HG02852 (cell line): ENCODE results near the gene ECT2.
A peak's percentile ranks its signal among the peaks of the same experiment; 100 is the strongest.
"Not testable (repeated sequence)": the region's sequence is repeated elsewhere in the genome, so short reads cannot be mapped to it uniquely, and the experiment has no call there.

Experiments
- ATAC-seq: cut with Tn5 transposase; IDR thresholded peaks from one replicate; pipeline ENCODE4 v1.9.1; 2021; ENCODE audit warnings: mild to moderate bottlenecking, moderate library complexity; ENCODE audit not compliant: unreplicated experiment

Gene ECT2, protein sequence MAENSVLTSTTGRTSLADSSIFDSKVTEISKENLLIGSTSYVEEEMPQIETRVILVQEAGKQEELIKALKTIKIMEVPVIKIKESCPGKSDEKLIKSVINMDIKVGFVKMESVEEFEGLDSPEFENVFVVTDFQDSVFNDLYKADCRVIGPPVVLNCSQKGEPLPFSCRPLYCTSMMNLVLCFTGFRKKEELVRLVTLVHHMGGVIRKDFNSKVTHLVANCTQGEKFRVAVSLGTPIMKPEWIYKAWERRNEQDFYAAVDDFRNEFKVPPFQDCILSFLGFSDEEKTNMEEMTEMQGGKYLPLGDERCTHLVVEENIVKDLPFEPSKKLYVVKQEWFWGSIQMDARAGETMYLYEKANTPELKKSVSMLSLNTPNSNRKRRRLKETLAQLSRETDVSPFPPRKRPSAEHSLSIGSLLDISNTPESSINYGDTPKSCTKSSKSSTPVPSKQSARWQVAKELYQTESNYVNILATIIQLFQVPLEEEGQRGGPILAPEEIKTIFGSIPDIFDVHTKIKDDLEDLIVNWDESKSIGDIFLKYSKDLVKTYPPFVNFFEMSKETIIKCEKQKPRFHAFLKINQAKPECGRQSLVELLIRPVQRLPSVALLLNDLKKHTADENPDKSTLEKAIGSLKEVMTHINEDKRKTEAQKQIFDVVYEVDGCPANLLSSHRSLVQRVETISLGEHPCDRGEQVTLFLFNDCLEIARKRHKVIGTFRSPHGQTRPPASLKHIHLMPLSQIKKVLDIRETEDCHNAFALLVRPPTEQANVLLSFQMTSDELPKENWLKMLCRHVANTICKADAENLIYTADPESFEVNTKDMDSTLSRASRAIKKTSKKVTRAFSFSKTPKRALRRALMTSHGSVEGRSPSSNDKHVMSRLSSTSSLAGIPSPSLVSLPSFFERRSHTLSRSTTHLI

DNA sequence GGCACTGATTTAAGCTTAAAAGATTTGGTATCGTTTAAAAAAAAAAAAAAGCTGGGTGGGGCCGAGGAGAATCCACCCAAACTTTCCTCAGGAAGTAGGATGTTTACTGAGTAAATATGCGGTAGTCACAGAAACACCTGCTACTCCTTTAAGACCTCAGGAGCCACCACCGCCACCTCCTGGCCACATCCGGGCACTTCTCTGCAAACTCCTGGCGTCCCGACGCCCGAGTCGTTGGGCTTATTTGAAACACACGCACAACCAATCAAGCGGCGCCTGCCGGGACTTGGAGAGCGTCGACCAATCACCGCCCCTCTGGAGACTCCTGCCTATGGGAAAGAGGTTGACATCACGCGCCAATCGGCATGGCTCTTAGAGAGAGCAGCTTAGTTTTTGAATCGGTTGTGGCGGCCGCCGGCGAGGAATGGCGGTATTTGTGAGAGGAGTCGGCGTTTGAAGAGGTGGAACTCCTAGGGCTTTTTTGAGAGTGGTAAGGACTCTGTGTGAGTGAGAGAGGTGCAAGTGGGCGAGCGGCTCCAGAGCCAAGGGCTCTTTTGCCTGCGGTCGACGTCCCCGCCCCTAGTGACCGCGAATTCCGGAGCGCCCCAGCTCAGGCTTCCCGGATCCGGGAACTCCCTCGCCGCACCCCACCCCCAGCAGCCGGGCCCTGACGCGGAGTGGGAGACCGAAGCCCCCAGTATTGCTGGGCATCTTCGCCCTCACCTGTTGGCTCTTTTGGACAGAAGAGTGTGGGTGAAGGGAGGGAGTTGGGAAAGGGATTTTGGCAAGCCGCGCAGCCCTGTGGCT lies at the start of gene ECT2:
Gene ECT2, plus strand, starts transcription at position 359 of the 807 bp plus-strand sequence. CDS start 3,805 bp downstream, outside the sequence.
- peak; percentile 98 for ATAC-seq

DNA sequence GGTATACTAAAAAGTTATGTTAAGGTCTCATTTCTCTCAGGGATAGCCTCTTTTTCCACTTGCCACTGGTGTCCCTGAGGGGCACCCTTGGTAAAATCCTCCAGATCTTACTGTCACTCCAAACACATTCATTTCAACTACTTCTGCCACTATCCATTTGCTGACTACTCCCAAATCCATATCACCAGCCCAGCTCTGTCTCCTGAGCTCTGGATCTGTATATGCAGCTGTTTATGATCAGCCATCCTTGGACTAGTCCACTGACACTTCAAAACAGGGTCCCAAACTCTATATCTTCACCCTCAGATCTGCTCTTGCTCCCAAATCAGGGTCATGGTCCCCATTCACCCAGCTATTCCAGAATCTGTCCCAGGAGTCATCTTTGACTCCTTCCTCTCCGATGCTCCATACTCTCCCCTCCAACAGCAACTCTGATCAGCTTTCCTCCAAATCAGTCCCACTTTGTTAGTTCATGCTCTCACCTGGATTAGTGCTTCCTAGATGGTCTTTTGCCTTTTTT lies 49.5 kb upstream of the ECT2 start:
- ATAC-seq, result no peak

DNA sequence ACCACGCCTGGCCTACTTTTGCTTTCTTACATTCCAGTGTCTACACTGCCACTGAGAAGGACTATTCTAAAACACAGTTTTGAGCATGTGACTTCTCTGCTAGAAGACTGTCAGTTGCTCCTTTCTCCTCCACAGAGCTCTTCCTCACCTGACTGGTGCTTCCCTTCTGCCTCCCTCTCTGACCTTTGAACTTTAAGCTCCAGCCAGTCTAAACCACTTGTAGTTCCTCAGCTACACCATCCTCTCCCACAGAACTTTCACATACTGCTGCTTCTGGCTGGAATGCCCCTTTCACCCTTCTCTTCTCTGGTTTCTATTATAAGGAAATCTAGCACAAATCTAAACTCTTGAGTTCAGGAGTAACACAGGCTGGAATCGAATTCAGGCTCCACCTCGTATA lies 48.8 kb upstream of the ECT2 start:
- peak; percentile 52 for ATAC-seq

DNA sequence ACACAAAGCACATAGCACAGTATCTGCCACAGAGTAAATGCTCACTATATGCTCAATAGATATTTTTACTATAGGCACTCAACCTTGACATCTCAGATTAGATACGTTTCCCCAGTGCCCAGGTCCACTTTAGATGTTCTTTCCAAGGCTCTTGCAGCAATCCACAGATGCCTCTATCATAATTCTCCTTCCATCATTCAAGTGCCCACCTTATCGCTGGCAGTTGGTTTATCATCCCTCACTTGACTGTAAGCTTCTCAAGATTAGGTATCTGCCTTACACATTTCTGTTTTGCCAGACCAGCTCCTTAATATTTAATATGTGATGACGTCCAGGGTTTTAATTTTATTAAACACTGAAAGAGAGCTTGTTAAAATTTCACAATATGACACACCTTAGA lies 48.3 kb upstream of the ECT2 start:
- no peak for ATAC-seq

DNA sequence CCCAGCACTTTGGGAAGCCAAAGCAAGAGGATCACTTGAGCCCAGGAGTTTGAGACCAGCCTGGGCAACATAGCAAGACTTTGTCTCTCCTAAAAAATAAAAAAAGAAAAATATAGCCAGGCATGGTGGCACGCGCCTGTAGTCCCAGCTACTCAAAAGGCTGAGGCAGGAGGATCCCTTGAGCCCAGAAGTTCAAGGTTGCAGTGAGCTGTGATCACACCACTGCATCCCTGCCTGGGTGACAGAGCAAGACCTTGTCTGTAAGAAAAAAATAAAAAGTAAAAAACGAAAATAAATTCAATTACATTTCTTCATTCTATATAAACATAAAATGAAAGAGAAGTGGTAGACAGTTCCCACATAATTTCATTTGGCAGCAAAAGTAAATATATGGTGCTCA lies 47.8 kb upstream of the ECT2 start:
- ATAC-seq, result not testable (repeated sequence)

DNA sequence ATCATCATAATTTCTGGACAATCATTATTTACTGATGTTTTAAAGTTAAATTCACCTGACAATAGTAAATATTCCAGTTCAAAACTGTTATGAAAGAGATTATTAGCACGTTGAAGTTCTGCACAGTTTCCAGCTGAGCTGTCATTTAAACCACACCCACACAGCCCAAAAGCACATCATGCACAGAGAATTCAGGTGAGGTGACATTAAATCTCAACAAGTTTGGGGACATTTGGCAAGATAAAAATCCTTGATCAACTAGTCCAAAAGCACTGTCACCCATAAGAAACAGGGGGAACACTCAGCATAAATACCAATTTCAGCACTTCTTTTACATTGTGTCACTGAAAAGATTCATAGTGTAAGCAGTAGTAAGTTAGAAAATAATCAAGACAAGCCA lies 46.5 kb upstream of the ECT2 start:
- ATAC-seq, result no peak

DNA sequence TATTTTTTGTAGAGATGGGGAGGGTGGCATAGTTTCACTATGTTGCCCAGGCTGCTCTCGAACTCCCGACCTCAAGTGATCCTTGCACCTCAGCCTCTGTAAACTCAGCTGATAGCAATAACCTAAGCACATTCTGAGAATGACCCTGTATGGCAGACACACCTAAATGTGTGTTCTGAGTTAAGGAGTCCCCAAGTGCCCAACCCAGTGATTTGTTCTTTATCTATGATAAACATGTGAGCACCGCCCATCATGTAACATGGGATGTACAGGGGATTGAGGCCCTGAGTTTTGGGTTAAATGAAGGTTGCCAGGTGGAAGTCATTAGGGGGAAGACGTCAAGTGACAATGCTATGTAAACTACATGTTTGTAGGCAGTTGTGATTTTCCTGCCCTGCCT lies 45.4 kb upstream of the ECT2 start:
- no peak for ATAC-seq

DNA sequence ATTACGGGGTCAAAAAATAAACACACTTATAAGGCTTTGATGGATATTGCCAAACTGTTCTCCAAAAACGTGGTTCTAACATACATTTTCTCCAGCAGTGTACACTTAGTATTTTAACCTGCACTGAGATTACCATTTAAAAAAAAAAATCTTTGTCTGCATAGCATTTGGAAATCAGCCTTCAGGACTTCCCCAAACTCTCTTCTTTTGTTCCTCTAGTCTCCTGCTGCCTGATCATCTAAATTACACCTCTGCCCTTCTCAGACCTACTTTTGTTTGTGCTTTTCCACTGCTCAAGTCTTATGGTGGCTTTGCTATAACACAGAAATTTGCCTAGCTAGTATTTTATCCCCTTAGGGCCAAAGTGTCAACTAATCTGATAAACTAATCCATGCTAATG lies 43.5 kb upstream of the ECT2 start:
- ATAC-seq, result no peak

DNA sequence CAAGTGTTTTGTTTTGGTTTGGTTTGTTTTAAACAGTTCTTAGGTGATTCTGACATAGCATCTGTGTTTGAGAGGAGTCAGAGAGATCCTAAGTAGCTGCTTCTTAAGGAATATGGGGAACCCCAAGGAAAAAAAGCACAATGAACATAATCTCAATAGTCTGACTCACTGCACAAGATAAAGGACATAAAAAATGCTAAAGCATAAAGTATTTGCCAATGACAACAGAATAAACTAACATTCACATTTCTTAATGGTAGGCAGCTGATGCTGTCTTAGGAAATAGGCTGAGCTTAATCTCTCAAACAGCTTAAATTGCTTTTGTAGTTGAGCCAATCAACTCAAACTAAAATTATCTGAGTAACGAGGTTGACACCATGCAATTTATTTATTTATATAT lies 42.6 kb upstream of the ECT2 start:
- no peak for ATAC-seq

DNA sequence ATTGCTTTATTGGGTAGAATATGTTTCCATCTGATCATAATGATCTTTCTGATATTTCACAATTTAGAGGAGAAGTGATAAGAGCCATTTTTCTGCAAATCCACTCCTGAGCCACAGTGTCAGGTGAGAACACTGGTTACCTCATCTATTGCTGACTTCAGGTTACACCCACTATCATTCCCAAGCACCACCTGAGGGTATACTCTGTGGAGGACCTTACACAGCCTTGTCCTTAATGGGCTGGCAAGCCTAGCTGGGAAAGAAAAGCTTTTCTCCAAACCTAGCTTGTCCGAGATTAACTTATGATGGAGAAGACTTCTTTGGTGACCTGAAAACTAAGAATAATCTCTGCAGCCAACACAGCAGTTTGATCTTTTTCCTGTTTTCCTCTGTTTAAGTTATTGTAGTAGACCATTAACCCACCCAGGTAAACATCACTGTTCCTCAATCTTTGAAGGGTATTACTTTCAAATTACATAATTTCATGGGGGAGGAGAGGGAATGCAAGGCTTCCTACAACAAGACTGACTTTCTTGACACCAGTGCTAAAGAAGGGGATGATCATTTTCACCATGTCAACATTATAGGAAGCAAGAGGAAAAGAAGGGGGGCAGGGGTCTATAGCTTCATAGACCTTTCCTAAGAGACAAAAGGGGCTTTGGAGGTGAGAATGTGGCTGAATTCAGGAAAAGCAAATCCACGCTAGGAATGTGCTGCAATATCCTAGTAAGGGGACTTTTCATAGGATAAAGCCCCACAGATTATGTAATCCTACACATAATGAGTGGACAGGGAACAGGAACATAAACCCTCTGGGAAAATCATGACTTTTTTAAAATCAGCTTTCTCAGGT lies 41.4 kb upstream of the ECT2 start:
- ATAC-seq, result no peak

DNA sequence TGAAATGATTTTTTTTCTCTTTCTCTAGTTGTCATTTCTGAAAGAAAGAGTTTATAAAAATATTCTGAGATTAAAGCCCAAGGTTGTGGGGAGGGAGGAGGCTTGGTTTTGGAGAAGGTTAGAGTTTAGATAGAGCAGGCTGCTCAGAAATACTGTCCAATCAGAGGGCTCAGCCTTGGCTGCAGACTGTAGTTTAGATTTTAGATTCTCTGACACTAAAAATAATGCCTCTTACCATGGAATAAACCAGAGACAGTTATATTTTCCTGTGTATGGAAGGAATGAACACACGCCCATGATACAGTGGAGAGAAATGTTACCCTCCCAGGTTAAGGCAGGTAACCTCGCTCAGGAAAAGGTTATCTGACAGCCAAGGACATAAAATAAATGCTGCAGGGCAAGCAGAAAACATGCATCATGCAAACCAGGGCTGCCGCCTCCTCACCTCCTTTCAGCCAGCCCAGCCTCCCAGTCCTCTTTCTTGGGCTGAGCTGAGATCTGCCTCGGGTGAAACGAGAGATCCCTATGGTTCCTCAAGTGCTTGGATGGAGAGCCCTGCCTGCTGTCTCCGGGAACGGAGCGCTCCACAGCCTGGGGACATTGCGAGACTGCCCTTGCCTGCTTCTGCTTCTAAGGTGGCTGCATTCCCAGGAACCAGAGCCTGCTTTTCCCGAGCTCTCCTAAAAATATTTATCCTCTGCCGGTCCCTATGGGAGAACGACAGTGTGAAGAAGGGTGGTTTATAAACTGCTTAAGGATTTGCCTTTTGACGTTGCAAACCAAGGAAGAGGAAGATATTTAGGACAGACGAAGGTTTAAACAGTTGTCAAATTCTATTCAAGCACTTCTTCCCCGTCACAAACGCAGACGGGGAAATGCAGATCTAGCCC lies 40.5 kb upstream of the ECT2 start:
- ATAC-seq, result peak; percentile 4

DNA sequence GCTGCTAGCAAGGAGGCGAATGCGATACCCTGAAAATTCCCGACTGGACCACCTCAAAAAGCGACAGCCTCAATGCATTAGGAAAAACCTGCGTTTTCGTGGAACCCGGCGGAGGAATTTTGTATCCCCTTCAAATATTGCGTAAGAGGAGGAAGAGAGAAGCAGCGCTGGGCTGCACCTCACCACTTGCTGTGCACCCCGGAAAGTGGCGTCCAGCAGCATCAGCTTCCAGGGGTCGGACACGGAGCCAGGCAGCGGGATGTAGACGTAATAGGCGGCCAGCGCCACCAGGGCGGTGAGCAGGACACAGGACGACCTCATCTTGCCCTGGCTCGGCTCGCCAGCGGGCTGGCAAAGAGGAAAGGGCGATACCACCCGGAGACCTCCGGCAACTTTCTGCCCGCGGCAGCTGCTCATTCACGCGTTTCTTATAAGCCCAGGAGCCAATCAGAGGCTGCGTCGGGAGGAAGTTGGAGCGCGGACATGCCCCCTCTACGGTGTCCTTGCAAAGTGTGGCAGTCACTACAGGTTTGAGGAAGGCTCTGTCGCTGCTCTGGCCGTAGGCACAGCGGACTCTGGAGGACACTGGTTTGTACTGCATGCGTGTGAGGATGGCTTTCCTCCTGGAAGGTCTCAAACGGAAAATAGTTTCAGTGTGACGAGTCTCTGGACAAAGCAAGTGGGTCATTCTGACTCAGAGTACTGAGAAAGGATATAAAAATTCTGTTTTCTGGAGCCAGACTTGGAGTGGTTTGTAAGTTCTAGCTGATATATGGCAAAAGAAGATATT lies 39.7 kb upstream of the ECT2 start, which contains the start of gene NCEH1:
Gene NCEH1, minus strand, starts transcription at position 404 of the 790 bp plus-strand sequence. Its CDS starts 83 bp downstream, at position 321.
- peak; percentile 99 for ATAC-seq

DNA sequence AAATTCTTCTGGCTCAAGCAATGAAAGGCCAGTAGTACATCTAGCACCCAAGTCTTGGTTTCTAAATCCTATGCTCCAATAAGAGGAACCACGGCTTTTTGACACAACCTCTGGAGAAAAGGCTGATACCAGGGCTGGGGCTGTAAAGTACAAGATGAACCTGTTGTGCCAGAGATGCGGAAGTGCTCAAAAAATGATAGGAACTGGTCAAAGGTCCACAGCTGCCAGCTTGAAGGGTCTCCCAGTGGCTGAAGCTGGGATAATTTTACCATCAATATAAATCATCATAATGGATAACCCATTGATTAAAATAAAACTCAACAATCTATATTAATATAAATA lies 39.1 kb upstream of the ECT2 start:
- peak; percentile 0 for ATAC-seq

DNA sequence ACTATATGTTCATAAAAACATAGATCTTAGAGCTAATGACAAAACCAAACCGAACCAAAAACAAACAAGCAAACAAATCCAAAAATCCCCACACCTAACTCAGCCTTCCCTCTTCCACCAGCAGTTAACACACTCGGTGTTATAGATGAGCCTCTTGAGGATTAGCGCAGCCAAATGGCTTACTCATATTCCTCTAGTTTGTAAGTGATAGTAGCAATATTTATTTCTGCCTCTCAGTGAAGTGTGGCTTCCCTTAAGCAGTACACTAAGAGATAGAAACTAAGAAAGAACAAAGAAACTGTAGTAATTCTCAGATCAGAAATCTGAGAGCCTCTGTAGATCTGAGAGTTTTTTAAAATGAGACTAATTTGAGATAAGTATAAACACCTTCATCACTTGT lies 37.2 kb upstream of the ECT2 start:
- no peak for ATAC-seq

DNA sequence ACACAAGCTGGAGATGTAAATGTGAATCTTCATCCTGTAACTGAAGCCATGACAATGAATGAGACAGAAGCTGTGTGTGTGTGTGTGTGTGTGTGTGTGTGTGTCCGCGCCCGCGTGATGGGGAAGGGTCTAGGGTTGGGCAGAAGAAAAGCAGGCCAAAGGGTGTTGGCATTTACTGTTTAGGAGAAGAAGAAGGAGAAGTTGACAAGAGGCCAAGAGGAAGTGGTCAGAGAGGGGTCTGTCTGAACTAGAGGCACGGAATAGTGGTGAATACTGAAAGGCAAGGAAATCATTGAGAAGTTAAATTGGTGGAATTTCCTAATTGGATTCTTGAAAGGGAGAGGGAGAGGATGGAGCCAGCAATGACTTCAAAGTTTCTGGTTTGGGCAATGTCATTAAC lies 34.0 kb upstream of the ECT2 start:
- ATAC-seq, result no peak

DNA sequence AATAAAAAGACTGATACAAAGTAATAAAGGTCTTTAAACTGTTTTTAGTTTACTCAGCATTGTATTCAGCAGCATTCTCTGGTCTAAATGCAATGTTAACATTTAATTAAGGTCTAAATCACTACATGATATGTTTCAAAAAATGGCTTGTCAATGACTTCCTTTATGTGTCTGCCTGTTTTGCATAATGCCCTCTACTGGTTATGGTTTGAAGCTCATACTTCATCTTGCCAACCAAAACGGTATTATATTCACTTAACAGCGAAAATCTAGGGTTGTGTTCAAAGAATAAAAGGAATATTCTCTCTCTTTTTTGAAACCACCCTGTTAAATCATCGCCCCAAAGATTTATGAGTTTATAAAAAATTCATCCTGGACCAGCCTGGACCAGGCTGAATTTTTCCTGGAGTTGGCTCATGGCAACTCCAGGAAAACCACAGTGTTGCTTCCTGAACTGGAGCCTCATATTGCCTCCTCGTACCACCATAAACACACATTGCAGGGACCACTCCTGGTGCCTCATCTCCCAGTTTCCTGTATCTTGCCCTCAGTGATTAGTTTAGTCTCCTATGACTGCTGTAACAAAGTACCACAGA lies 32.9 kb upstream of the ECT2 start:
- ATAC-seq, result no peak

DNA sequence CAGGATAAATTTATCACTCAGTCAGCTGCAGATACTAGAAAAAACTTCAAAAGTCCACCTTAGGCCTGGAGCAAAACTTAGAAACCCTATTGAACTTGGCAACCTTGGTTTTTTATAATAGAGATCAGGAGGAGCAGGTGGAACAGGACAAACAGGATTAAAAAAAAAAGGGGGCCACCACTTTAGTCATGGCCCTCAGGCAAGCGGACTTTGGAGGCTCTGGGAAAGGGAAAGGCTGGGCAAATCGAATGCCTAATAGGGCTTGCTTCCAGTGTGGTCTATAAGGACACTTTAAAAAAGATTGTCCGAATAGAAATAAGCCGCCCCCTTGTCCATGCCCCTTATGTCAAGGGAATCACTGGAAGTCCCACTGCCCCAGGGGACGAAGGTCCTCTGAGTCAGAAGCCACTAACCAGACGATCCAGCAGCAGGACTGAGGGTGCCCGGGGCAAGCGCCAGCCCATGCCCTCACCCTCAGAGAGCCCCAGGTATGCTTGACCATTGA lies 27.9 kb upstream of the ECT2 start:
- ATAC-seq, result not testable (repeated sequence)

DNA sequence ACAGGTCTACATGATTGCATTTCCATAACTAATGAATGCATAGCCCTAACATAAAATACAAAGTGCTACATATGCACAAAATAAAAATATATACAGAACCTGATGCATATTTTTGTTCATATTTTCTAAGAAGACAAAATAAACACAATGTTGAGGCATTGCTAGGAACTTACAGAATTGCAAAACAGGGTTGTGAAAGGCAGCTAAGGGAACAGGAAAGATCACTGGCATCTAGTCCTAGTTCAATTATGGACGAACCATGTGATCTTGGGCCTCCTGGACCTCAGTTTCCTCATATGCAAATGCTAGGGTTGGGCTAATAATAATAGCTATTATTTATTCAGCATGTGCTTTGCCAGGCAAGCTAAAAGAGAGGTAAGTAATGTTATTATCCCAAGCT lies 24.1 kb upstream of the ECT2 start:
- ATAC-seq, result no peak
